Mammary epithelial cell (primary cell): ENCODE data around the gene LPCAT1.

Experiments used
- CTCF ChIP-seq, 2 donors: IDR thresholded peaks in 1 of 2; conservative IDR thresholded peaks in 1 of 2; 2 replicates each; pipeline ENCODE4 v1.5.1; 2011 to 2012; ENCODE audit warnings: inconsistent platforms in 2 of 2, low read length in 2 of 2, mild to moderate bottlenecking in 2 of 2, control low read depth in 1 of 2, low read depth in 1 of 2; ENCODE audit not compliant: insufficient read depth in 1 of 2; ENCODE audit errors: extremely low read depth in 1 of 2
- EZH2 ChIP-seq: IDR thresholded peaks from 2 replicates; pipeline ENCODE4 v1.6.1; 2012; ENCODE audit warnings: low read length, inconsistent platforms, borderline replicate concordance

- TF ChIP-seq CTCF (conservative IDR thresholded peaks at IDR 0.05 in 1 of 2, IDR thresholded peaks at IDR 0.05 in 1 of 2; ENCODE audit: extremely low read depth in 1 of 2, insufficient read depth in 1 of 2, low read depth in 1 of 2, low read length in 2 of 2) (no peak), EZH2 (no peak)
These were observed 23.9 kb downstream of the LPCAT1 start for GRCh38 chr5:1499851-1500250.
